ENCODE data around the gene SURF2.
A peak's percentile ranks its signal among the peaks of the same experiment; 100 is the strongest.

Gene SURF2

GRCh38 chr9:133361507-133362092, 5.2 kb downstream of the SURF2 start:
- no peak overlapping the region for H3K4me3 ChIP-seq (ENCODE audit: low read depth, low read length)
- TF ChIP-seq CTCF (IDR thresholded peaks at IDR 0.05; ENCODE audit: control insufficient read depth, extremely low read depth, insufficient read depth): no peak
- no peak for DNase-seq (ENCODE audit: low read depth)

- no peak overlapping the region for H3K4me3 ChIP-seq (ENCODE audit: low read depth, low read length)
- TF ChIP-seq CTCF (IDR thresholded peaks at IDR 0.05; ENCODE audit: control insufficient read depth, extremely low read depth, insufficient read depth): no peak
- DNase-seq (ENCODE audit: low read depth): no peak
Observed at GRCh38 chr9:133362359-133363044, 6.2 kb downstream of the SURF2 start.

GRCh38 chr9:133366435-133366834, 10.1 kb downstream of the SURF2 start:
- H3K4me3 ChIP-seq (ENCODE audit: low read depth, low read length): no peak overlapping the region
- no peak for TF ChIP-seq CTCF (IDR thresholded peaks at IDR 0.05; ENCODE audit: control insufficient read depth, extremely low read depth, insufficient read depth)
- DNase-seq (ENCODE audit: low read depth): no peak

GRCh38 chr9:133367221-133367620, 10.9 kb downstream of the SURF2 start:
- no peak for TF ChIP-seq CTCF (IDR thresholded peaks at IDR 0.05; ENCODE audit: control insufficient read depth, extremely low read depth, insufficient read depth)
- no peak overlapping the region for H3K4me3 ChIP-seq (ENCODE audit: low read depth, low read length)
- DNase-seq (ENCODE audit: low read depth): no peak

- TF ChIP-seq CTCF (IDR thresholded peaks at IDR 0.05; ENCODE audit: control insufficient read depth, extremely low read depth, insufficient read depth): no peak
- no peak overlapping the region for H3K4me3 ChIP-seq (ENCODE audit: low read depth, low read length)
- no peak for DNase-seq (ENCODE audit: low read depth)
Observed at GRCh38 chr9:133367778-133368177, 11.4 kb downstream of the SURF2 start.

- TF ChIP-seq CTCF (IDR thresholded peaks at IDR 0.05; ENCODE audit: control insufficient read depth, extremely low read depth, insufficient read depth): no peak
- peak; percentile 57 for DNase-seq (ENCODE audit: low read depth)
- peak overlapping the region; percentile 3; the same call in 1 of the 2 replicates for H3K4me3 ChIP-seq (ENCODE audit: low read depth, low read length)
Observed at GRCh38 chr9:133368249-133368881, 12.0 kb downstream of the SURF2 start.
